Immature natural killer cell (primary cell): ENCODE results near the gene CLEC17A. TPM values are rescaled to one million over a fixed set of nuclear protein-coding genes. Genes with fewer than 3 reads are reported as not detected.
A peak's percentile ranks its signal among the peaks of the same experiment; 100 is the strongest.
"Not testable (repeated sequence)": the region's sequence is repeated elsewhere in the genome, so short reads cannot be mapped to it uniquely, and the experiment has no call there.

Experiments used
- DNase-seq, 3 donors: peaks; one replicate each; pipeline ENCODE4 v3.0.0; 2022; ENCODE audit warnings: mixed read lengths in 1 of 3
- H3K27ac Mint-ChIP-seq, 6 donors: one replicate each; pipeline ENCODE4 v1.8.0; 2020; ENCODE audit warnings: mixed read lengths in 6 of 6, mild to moderate bottlenecking in 5 of 6, inconsistent platforms in 4 of 6, moderate library complexity in 3 of 6
- H3K27me3 Mint-ChIP-seq, 3 donors: one replicate each; pipeline ENCODE4 v1.8.0; 2020 to 2021; ENCODE audit warnings: low read depth in 3 of 3, mild to moderate bottlenecking in 3 of 3, mixed read lengths in 3 of 3, moderate library complexity in 3 of 3, inconsistent platforms in 1 of 3
- H3K36me3 Mint-ChIP-seq, 3 donors: one replicate each; pipeline ENCODE4 v1.8.0; 2020; ENCODE audit warnings: mixed read lengths in 3 of 3, inconsistent platforms in 2 of 3, mild to moderate bottlenecking in 2 of 3
- H3K4me1 Mint-ChIP-seq, 2 donors: one replicate each; pipeline ENCODE4 v1.8.0; 2020; ENCODE audit warnings: inconsistent platforms in 2 of 2, mild to moderate bottlenecking in 2 of 2, mixed read lengths in 2 of 2, moderate library complexity in 1 of 2
- H3K4me3 Mint-ChIP-seq, 5 donors: one replicate each; pipeline ENCODE4 v1.8.0; 2020; ENCODE audit warnings: mild to moderate bottlenecking in 5 of 5, mixed read lengths in 5 of 5, inconsistent platforms in 3 of 5, moderate library complexity in 3 of 5
- H3K9me3 Mint-ChIP-seq, 6 donors: one replicate each; pipeline ENCODE4 v1.8.0; 2020; ENCODE audit warnings: mild to moderate bottlenecking in 6 of 6, mixed read lengths in 6 of 6, inconsistent platforms in 4 of 6, moderate library complexity in 3 of 6
- polyA plus RNA-seq, 3 donors: library from polyadenylated mRNA; unstranded; fragments of 300-500 nt; fragmentation: Illumina TruSeq; gene quantifications; one replicate each; pipeline ENCODE4 v1.2.3, GENCODE V29; 2021

The CLEC17A gene
- polyA plus RNA-seq = under 1 TPM in 1 of 3 donors, not detected in 2; 0.62 TPM

GRCh38 chr19:14582894-14583340 lies at the start of gene CLEC17A:
CLEC17A (plus strand) TSS chr19:14583084; CDS start chr19:14583161, 77 bp downstream.
- no peak within 1 kb of the TSS for H3K4me3 Mint-ChIP-seq
- no peak for DNase-seq
- no peaks in the 10 kb centered on the region for H3K36me3 Mint-ChIP-seq
- H3K27ac Mint-ChIP-seq = peak within 1 kb of the TSS in 1 of 6 donors; percentile 46
- H3K27me3 Mint-ChIP-seq = peaks cover 0 to 2% (median 0%) of the 10 kb centered on the region in 3 donors
- H3K4me1 Mint-ChIP-seq = no peaks in the 10 kb centered on the region
- H3K9me3 Mint-ChIP-seq = peaks cover 0 to 2% (median 0%) of the 10 kb centered on the region in 6 donors

- Mint-ChIP-seq H3K4me3 (no peak overlapping the region), H3K27me3 (peaks cover 6 to 13% (median 8%) of the 10 kb centered on the region in 3 donors), H3K9me3 (no peaks in the 10 kb centered on the region), H3K27ac (peak overlapping the region in 1 of 6 donors; percentile 22), H3K4me1 (peaks cover 29 to 30% of the 10 kb centered on the region in 2 donors), H3K36me3 (no peaks in the 10 kb centered on the region)
- DNase-seq = no peak
Measured at GRCh38 chr19:14533450-14533849, 49.4 kb upstream of the CLEC17A start.

- no peaks in the 10 kb centered on the region for H3K27me3 Mint-ChIP-seq
- peaks cover 14% of the 10 kb centered on the region in 2 donors for H3K4me1 Mint-ChIP-seq
- peak in 1 of 3 donors; percentile 23 for DNase-seq
- no peak overlapping the region for H3K27ac Mint-ChIP-seq
- H3K36me3 Mint-ChIP-seq = no peaks in the 10 kb centered on the region
- H3K4me3 Mint-ChIP-seq = peak overlapping the region in 1 of 5 donors; percentile 8
- no peaks in the 10 kb centered on the region for H3K9me3 Mint-ChIP-seq
Measured at GRCh38 chr19:14536926-14537692, 45.8 kb upstream of the CLEC17A start.

- Mint-ChIP-seq H3K27ac (peak overlapping the region in 3 of 6 donors; percentile 31 to 60 (median 48)), H3K4me3 (no peak overlapping the region)
- no peak for DNase-seq
Measured at GRCh38 chr19:14540741-14541525, 42.0 kb upstream of the CLEC17A start.

GRCh38 chr19:14541979-14542378 lies 40.9 kb upstream of the CLEC17A start:
- H3K27ac Mint-ChIP-seq, H3K9me3 Mint-ChIP-seq, H3K36me3 Mint-ChIP-seq, DNase-seq, H3K4me3 Mint-ChIP-seq, H3K27me3 Mint-ChIP-seq: not testable (repeated sequence)
- peaks cover 11 to 16% of the 10 kb centered on the region in 2 donors for H3K4me1 Mint-ChIP-seq

More at GRCh38 chr19:14540741-14541525, 42.0 kb upstream of the CLEC17A start:
- Mint-ChIP-seq H3K36me3 (no peaks in the 10 kb centered on the region), H3K4me1 (peaks cover 11 to 16% of the 10 kb centered on the region in 2 donors), H3K9me3 (no peaks in the 10 kb centered on the region), H3K27me3 (no peaks in the 10 kb centered on the region)

GRCh38 chr19:14542711-14543328 lies 40.1 kb upstream of the CLEC17A start:
- Mint-ChIP-seq H3K9me3 (no peaks in the 10 kb centered on the region), H3K4me1 (peaks cover 6 to 16% of the 10 kb centered on the region in 2 donors), H3K4me3 (no peak overlapping the region), H3K27ac (no peak overlapping the region), H3K27me3 (no peaks in the 10 kb centered on the region), H3K36me3 (no peaks in the 10 kb centered on the region)
- no peak for DNase-seq

GRCh38 chr19:14544047-14544446 lies 38.8 kb upstream of the CLEC17A start:
- H3K9me3 Mint-ChIP-seq = no peaks in the 10 kb centered on the region
- no peak overlapping the region for H3K4me3 Mint-ChIP-seq

GRCh38 chr19:14544977-14545715 lies 37.7 kb upstream of the CLEC17A start:
- Mint-ChIP-seq H3K9me3 (no peaks in the 10 kb centered on the region), H3K4me3 (no peak overlapping the region), H3K27ac (peak overlapping the region in 2 of 6 donors; percentile 8 to 68), H3K27me3 (no peaks in the 10 kb centered on the region), H3K36me3 (peaks cover 3 to 5% (median 4%) of the 10 kb centered on the region in 3 donors), H3K4me1 (peaks cover 4 to 12% of the 10 kb centered on the region in 2 donors)
- no peak for DNase-seq

More at GRCh38 chr19:14544047-14544446, 38.8 kb upstream of the CLEC17A start:
- Mint-ChIP-seq H3K27me3 (no peaks in the 10 kb centered on the region), H3K4me1 (peaks cover 6 to 16% of the 10 kb centered on the region in 2 donors), H3K36me3 (no peaks in the 10 kb centered on the region), H3K27ac (no peak overlapping the region)
- no peak for DNase-seq

GRCh38 chr19:14545716-14546082 lies 37.2 kb upstream of the CLEC17A start:
- Mint-ChIP-seq H3K27me3 (no peaks in the 10 kb centered on the region), H3K27ac (no peak overlapping the region), H3K9me3 (no peaks in the 10 kb centered on the region), H3K36me3 (peaks cover 3 to 5% (median 4%) of the 10 kb centered on the region in 3 donors), H3K4me3 (no peak overlapping the region), H3K4me1 (peaks cover 6 to 18% of the 10 kb centered on the region in 2 donors)
- no peak for DNase-seq

GRCh38 chr19:14550201-14550754 lies 32.6 kb upstream of the CLEC17A start:
- DNase-seq = no peak
- Mint-ChIP-seq H3K9me3 (no peaks in the 10 kb centered on the region), H3K36me3 (peaks cover 3 to 5% (median 4%) of the 10 kb centered on the region in 3 donors), H3K4me1 (peaks cover 30 to 38% of the 10 kb centered on the region in 2 donors), H3K27ac (peak overlapping the region in 4 of 6 donors; percentile 24 to 94 (median 86)), H3K4me3 (no peak overlapping the region), H3K27me3 (peaks cover 0 to 5% (median 4%) of the 10 kb centered on the region in 3 donors)

GRCh38 chr19:14551134-14552005 lies 31.5 kb upstream of the CLEC17A start:
- not testable (repeated sequence) for H3K36me3 Mint-ChIP-seq
- peak overlapping the region; percentile 33 to 68 (median 64) for H3K4me3 Mint-ChIP-seq

GRCh38 chr19:14552006-14552360 lies 30.9 kb upstream of the CLEC17A start:
- H3K27me3 Mint-ChIP-seq = peaks cover 0 to 11% (median 8%) of the 10 kb centered on the region in 3 donors
- H3K36me3 Mint-ChIP-seq = peaks cover 4 to 11% (median 5%) of the 10 kb centered on the region in 3 donors
- H3K9me3 Mint-ChIP-seq, DNase-seq: not testable (repeated sequence)
- peak overlapping the region in 4 of 5 donors; percentile 14 to 68 (median 66) for H3K4me3 Mint-ChIP-seq
- H3K27ac Mint-ChIP-seq = peak overlapping the region; percentile 82 to 94 (median 90)
- peaks cover 45 to 49% of the 10 kb centered on the region in 2 donors for H3K4me1 Mint-ChIP-seq

More at GRCh38 chr19:14551134-14552005, 31.5 kb upstream of the CLEC17A start:
- peak overlapping the region; percentile 82 to 94 (median 90) for H3K27ac Mint-ChIP-seq
- H3K4me1 Mint-ChIP-seq = peaks cover 39 to 45% of the 10 kb centered on the region in 2 donors
- not testable (repeated sequence) for H3K9me3 Mint-ChIP-seq
- H3K27me3 Mint-ChIP-seq = peaks cover 0 to 11% (median 6%) of the 10 kb centered on the region in 3 donors
- DNase-seq = peak; percentile 72 to 83 (median 74)
